Esophagus squamous epithelium (tissue), 4 donors: ENCODE results near the gene DNAJC5G.

Experiments used
- POLR2A ChIP-seq, 4 donors: fragments of 450-650 bp; IDR thresholded peaks; one replicate each; pipeline ENCODE4 v1.6.1; 2017; ENCODE audit warnings: antibody characterized with exemption in 4 of 4, mild to moderate bottlenecking in 4 of 4, moderate library complexity in 3 of 4
- TF ChIP-seq, protein P1 (sequence below), 6 experiments: fragments of 450-650 bp in 4 of 6; fragments of 200-600 bp in 2 of 6; sonication (generic) in 2 of 6; IDR thresholded peaks; one replicate each; pipeline ENCODE4 v1.5.1; 2016 to 2019; ENCODE audit warnings: antibody characterized with exemption in 6 of 6, mild to moderate bottlenecking in 4 of 6, moderate library complexity in 4 of 6

DNA sequence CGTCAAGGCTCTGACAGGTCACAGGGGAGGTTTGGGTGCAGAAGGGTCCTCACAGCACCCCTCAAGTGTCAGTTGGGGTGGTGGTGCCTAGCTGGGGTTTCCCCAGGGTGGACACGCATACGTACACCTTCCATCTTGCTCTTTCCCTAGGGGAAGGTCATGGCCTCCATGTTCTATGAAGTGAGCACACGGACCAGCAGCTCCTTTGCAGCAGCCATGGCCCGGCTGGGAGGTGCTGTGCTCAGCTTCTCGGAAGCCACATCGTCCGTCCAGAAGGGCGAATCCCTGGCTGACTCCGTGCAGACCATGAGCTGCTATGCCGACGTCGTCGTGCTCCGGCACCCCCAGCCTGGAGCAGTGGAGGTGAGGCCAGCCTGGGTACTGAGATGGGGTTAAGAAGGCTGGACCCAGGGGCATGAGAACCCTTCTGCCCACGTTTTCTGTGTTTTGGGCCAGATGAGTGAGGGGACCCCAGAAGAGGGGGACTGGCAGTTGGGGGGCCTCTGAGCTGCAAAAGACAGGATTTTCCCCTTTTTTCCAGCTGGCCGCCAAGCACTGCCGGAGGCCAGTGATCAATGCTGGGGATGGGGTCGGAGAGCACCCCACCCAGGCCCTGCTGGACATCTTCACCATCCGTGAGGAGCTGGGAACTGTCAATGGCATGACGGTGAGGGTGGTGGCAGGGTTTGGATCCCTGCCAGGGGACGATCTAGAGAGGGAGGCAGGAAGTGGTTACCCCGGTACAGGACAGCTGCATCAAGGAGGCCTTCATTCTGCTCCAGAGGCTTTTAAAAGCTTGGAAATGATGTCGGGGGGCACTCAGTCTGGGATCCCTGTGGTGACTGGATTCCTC, 33.2 kb upstream of the DNAJC5G start:
- TF ChIP-seq, protein P1, sequence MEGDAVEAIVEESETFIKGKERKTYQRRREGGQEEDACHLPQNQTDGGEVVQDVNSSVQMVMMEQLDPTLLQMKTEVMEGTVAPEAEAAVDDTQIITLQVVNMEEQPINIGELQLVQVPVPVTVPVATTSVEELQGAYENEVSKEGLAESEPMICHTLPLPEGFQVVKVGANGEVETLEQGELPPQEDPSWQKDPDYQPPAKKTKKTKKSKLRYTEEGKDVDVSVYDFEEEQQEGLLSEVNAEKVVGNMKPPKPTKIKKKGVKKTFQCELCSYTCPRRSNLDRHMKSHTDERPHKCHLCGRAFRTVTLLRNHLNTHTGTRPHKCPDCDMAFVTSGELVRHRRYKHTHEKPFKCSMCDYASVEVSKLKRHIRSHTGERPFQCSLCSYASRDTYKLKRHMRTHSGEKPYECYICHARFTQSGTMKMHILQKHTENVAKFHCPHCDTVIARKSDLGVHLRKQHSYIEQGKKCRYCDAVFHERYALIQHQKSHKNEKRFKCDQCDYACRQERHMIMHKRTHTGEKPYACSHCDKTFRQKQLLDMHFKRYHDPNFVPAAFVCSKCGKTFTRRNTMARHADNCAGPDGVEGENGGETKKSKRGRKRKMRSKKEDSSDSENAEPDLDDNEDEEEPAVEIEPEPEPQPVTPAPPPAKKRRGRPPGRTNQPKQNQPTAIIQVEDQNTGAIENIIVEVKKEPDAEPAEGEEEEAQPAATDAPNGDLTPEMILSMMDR (IDR thresholded peaks at IDR 0.05): no peak
- no peak for TF ChIP-seq POLR2A (IDR thresholded peaks at IDR 0.05)
